Suprapubic skin (tissue), 4 donors: Measurements from ENCODE around the gene DUSP15.

Experiments used
- CTCF ChIP-seq, 2 donors: fragments of 200-600 bp in 1 of 2; fragments of 450-650 bp in 1 of 2; sonication (generic) in 1 of 2; IDR thresholded peaks; one replicate each; pipeline ENCODE4 v1.5.1; 2016 to 2019; ENCODE audit warnings: antibody characterized with exemption in 2 of 2, mild to moderate bottlenecking in 1 of 2, moderate library complexity in 1 of 2
- POLR2A ChIP-seq, 2 donors: fragments of 450-650 bp; IDR thresholded peaks; one replicate each; pipeline ENCODE4 v1.6.1; 2017; ENCODE audit warnings: antibody characterized with exemption in 2 of 2, mild to moderate bottlenecking in 2 of 2, moderate library complexity in 2 of 2
- POLR2AphosphoS5 ChIP-seq, 3 donors: sonication (generic); formaldehyde crosslinking; IDR thresholded peaks; one replicate each; pipeline ENCODE4 v1.6.1; 2017; ENCODE audit warnings: antibody characterized with exemption in 3 of 3

GRCh38 chr20:31846793-31847138 is 23.6 kb downstream of the DUSP15 start:
- TF ChIP-seq POLR2AphosphoS5 (IDR thresholded peaks at IDR 0.05) (no peak), CTCF (IDR thresholded peaks at IDR 0.05) (no peak), POLR2A (IDR thresholded peaks at IDR 0.05) (no peak)
